Neural crest cell (in vitro differentiated cells): ENCODE data around the gene SSNA1. TPM values are rescaled to one million over a fixed set of nuclear protein-coding genes. Genes with fewer than 3 reads are reported as not detected.

ENCODE experiments used
- DNase-seq: peaks from one replicate; pipeline ENCODE4 v3.0.0; 2021; ENCODE audit warnings: low read depth, mixed read lengths, low spot score
- H3K27ac Mint-ChIP-seq: one replicate; pipeline ENCODE4 v1.8.0; 2021; ENCODE audit warnings: mild to moderate bottlenecking, mixed read lengths; ENCODE audit not compliant: unreplicated experiment
- H3K27me3 Mint-ChIP-seq: 2 replicates; pipeline ENCODE4 v1.8.0; 2021; ENCODE audit warnings: low read depth, mild to moderate bottlenecking, mixed read lengths
- H3K36me3 Mint-ChIP-seq: 2 replicates; pipeline ENCODE4 v1.8.0; 2021; ENCODE audit warnings: low read depth, mild to moderate bottlenecking, mixed read lengths
- H3K4me1 Mint-ChIP-seq: 2 replicates; pipeline ENCODE4 v1.8.0; 2021; ENCODE audit warnings: mixed read lengths
- H3K4me3 Mint-ChIP-seq: one replicate; pipeline ENCODE4 v1.8.0; 2021; ENCODE audit warnings: mild to moderate bottlenecking, mixed read lengths
- H3K9me3 Mint-ChIP-seq: 2 replicates; pipeline ENCODE4 v1.8.0; 2021; ENCODE audit warnings: mixed read lengths
- CTCF ChIP-seq: fragments of 200-600 bp; sonication (generic); conservative IDR thresholded peaks from 2 replicates; pipeline ENCODE4 v1.5.0; 2021; ENCODE audit warnings: antibody characterized with exemption, mild to moderate bottlenecking
- total RNA-seq: library from RNA; stranded (reverse); gene quantifications from 2 replicates; pipeline ENCODE4 v1.2.1, GENCODE V29; 2021

SSNA1 gene
- total RNA-seq, 1 donor from 2014 or later: 66.4 TPM

DNA sequence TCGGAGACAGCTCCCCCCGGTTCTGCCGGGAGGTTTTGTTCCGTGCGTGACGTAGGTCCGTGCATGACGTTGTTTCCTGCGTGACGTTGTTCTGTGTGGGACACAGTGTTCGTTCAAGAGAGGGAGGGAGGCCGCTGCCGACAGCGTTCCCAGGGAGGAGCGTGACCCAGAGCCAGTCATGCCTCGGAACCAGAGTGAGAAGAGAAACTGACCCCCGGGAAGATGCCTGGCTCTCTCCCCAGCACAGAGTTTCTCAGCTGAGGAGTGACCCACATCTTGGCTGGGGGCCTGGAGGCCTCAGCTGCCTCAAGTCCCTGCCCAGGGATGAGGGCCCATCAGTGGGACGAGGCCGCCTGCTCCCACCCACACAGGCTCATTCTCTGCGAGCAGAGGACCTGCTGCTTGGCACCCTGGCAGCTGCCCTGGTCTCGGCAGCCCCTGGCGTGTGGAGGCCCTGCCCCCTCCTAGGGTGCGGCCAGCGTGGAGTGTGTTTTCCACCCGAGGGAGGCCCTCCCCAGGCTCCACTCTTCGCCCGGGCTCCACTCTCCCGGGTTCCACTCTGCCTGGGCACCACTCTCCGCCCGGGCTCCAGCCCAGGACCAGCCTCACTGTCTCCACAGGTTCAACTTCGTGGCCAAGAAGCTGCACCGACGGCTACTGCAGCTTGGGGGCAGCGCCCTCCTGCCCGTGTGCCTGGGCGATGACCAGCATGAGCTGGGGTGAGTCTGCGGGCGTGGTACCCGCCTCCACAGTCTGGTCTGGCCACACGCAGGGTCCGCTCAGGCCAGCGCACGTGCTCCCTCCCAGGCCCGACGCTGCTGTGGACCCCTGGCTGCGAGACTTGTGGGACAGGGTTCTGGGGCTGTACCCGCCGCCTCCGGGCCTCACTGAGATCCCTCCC is 24.9 kb downstream of the SSNA1 start:
- Mint-ChIP-seq H3K27ac (no peak overlapping the region), H3K4me3 (peak overlapping the region; percentile 11), H3K27me3 (no peaks in the 10 kb centered on the region), H3K36me3 (peaks cover 2% of the 10 kb centered on the region), H3K9me3 (no peaks in the 10 kb centered on the region), H3K4me1 (no peaks in the 10 kb centered on the region)
- TF ChIP-seq CTCF: no peak
- no peak for DNase-seq

DNA sequence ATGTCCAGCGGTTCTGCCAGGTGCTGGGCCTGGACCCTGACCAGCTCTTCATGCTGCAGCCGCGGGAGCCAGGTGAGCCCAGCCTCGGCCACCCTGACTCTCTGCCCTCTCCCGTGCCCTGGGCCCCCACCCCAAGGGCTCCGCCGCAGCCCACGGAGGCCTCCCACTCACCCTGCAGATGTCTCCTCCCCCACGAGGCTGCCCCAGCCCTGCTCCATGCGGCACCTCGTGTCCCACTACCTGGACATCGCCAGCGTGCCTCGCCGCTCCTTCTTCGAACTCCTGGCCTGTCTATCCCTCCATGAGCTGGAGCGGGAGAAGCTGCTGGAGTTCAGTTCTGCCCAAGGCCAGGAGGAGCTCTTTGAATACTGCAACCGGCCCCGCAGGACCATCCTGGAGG is 26.1 kb downstream of the SSNA1 start:
- no peaks in the 10 kb centered on the region for H3K27me3 Mint-ChIP-seq
- TF ChIP-seq CTCF: no peak
- H3K9me3 Mint-ChIP-seq: no peaks in the 10 kb centered on the region
- no peaks in the 10 kb centered on the region for H3K4me1 Mint-ChIP-seq
- no peak overlapping the region for H3K4me3 Mint-ChIP-seq
- no peak for DNase-seq
- H3K27ac Mint-ChIP-seq: no peak overlapping the region
- peaks cover 2% of the 10 kb centered on the region for H3K36me3 Mint-ChIP-seq

DNA sequence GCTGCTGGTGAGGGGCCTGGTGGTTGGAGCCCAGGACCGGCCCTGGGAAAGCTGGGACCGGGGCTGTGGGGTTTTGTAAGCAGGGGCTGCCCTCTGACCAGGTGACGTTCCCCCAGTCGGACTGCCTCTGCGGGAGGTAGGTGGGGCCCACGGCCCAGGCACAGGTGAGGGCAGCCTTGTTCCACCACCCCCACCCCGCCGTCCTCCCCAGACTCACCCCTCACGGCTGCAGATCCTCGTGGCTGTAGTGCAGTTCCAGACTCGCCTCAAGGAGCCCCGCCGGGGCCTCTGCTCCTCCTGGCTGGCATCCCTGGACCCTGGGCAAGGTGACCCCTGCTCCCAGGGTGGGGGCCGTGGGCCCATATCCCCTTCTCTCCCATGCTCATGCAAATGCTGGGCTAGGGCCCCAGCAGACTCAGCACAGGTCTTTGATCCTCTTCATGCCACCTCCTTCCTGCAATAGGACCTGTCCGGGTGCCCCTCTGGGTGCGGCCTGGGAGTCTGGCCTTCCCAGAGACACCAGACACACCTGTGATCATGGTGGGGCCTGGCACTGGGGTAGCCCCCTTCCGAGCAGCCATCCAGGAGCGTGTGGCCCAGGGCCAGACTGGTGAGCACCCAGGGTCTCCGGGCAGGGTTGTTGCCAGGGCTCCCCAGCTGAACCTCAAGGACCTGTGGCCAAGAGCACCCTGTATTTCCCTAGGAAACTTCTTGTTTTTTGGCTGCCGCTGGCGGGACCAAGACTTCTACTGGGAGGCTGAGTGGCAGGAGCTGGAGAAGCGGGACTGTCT is 26.9 kb downstream of the SSNA1 start:
- Mint-ChIP-seq H3K36me3 (peaks cover 2% of the 10 kb centered on the region), H3K9me3 (no peaks in the 10 kb centered on the region), H3K27ac (no peak overlapping the region), H3K4me3 (no peak overlapping the region), H3K4me1 (no peaks in the 10 kb centered on the region), H3K27me3 (no peaks in the 10 kb centered on the region)
- TF ChIP-seq CTCF: no peak
- no peak for DNase-seq

- H3K27ac Mint-ChIP-seq: no peak overlapping the region
- peaks cover 2% of the 10 kb centered on the region for H3K36me3 Mint-ChIP-seq
- no peak for DNase-seq
- TF ChIP-seq CTCF: no peak
- H3K4me1 Mint-ChIP-seq: no peaks in the 10 kb centered on the region
- no peaks in the 10 kb centered on the region for H3K27me3 Mint-ChIP-seq
- H3K9me3 Mint-ChIP-seq: no peaks in the 10 kb centered on the region
- peak overlapping the region; percentile 27 for H3K4me3 Mint-ChIP-seq
These were observed 27.9 kb downstream of the SSNA1 start for GRCh38 chr9:137216188-137216965.
